Stimulated activated CD8-positive, alpha-beta memory T cell treated with anti-CD3 and anti-CD28 coated beads, Interleukin-4, amount 100 ng/mL, for 4 hours (primary cell): ENCODE measurements around the gene IGFBP1.

ENCODE experiments used
- DNase-seq, 2 donors: peaks; one replicate each; pipeline ENCODE4 v3.0.0-alpha.2; 2020; ENCODE audit warnings: low read depth in 2 of 2, low spot score in 1 of 2

The IGFBP1 gene

DNA sequence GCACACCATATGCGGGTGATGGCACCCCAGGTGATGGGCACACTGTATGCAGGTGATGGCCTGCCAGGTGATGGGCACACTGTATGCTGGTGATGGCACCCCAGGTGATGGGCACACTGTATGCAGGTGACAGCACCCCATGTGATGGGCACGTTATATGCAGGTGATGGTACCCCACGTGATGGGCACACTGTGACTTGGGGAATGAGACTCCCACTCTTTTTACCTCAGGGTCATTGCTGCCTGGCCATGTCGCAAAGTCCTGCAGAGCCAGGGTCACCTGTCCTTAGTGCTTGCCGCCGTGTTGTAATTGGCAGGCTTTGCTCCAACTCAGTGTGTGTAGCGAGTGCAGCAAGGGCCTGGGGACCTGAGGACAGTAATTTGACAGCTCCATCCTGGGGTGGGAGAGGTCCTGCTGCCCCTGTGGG lies 7.8 kb upstream of the IGFBP1 start:
- no peak for DNase-seq

GRCh38 chr7:45881280-45881758 lies 7.0 kb upstream of the IGFBP1 start:
- DNase-seq: no peak

DNA sequence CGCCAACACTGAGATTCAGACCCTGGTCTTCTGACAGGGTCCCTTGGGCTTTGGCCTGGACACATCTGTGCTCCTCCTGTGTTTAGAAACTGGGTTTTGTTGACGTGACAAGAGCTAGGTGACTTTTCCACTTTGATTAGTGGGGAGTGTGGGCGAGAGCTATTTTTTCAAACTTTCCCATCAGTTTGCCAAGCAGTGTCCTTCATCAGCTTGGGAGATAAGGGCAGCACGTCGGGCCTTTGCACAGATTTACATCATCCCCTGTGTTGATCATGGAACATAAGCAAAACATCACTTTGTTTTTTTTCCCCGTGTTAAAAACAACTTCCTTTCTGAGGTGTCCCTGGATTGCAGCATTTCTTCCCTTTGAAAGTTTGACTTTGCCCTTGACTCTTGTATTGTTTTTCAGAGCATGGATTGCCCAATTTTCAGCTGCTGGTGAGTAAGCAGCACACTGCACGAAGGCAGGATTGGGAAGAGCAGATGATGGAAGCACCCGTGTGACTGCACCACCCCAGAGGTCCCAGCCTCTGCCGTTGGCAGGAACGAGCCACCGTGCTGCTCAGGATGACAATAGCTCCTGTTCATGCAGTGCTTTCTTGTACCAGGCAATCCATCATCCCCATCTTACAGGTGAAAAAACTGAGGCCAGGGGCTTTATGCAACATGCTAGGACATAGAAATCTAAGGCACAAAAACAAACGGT lies 6.4 kb upstream of the IGFBP1 start:
- no peak for DNase-seq

GRCh38 chr7:45882465-45882810 lies 5.8 kb upstream of the IGFBP1 start:
- DNase-seq: no peak

GRCh38 chr7:45884136-45884535 lies 4.2 kb upstream of the IGFBP1 start:
- no peak for DNase-seq

DNA sequence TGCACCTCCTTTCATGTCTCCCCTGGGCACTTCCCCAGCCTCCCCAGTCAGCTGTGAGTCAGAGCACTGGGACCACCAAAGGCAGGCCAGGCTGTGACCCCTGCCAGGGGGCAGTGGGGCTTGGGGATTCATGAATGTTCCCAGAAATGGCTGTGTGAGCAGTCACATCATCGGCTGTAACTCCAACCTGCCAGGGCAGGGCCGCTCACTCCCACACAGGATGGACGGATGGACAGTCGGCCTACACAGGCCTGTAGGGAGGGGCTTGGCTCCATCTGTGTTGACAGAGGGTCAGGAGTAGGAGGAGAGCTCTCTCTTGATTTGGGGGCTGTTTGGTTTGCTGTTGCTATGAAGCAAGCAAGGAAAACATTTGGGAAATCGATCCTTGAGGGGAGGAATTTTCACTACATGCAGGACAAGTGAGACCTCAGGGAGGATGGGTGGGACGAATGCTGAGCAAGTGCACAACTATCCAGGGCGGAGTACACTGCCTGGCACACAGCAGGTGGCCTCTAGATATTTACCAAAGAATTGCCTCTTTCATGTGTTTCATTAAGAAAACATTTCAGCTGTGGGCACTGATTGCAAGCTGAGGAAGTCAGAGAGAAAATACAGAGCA lies 2.9 kb upstream of the IGFBP1 start:
- no peak for DNase-seq

DNA sequence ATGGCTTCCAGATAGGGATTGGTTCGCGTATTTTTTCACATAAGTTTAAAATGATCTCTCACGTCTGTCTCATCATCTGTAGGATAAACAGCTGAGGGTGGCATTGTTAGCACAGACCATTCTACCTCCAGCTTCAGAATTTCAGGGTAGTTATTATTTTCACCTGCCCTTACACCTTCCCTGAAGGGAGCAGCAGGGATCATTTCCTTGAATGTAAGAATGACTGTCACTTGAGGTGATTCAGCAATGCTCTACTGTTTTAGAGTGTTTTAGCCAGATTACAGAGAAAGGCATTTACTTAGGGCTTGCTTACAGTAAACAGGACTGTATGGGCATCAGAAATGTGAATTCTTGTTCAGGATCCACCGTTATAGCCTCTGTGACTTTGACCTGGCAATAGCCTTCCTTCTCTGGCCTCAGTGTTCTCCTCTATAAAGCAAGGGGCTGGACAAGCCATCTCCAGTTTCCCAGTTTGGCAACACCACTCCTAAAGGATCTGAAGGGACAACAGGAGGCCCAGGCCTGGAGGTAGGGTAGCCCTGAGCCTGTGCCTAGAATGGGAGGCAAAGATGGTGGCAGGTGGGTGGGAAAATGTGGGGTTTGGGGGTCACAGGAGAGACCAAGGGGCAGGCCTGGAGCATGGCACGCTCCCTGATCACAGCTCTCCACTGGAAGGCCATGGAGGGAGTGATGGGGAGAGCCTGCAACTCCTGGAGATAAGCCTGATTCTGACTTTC lies 1.2 kb upstream of the IGFBP1 start:
- no peak for DNase-seq

- DNase-seq: no peak
These were observed 692 bp downstream of the IGFBP1 start for GRCh38 chr7:45888993-45889366.

DNA sequence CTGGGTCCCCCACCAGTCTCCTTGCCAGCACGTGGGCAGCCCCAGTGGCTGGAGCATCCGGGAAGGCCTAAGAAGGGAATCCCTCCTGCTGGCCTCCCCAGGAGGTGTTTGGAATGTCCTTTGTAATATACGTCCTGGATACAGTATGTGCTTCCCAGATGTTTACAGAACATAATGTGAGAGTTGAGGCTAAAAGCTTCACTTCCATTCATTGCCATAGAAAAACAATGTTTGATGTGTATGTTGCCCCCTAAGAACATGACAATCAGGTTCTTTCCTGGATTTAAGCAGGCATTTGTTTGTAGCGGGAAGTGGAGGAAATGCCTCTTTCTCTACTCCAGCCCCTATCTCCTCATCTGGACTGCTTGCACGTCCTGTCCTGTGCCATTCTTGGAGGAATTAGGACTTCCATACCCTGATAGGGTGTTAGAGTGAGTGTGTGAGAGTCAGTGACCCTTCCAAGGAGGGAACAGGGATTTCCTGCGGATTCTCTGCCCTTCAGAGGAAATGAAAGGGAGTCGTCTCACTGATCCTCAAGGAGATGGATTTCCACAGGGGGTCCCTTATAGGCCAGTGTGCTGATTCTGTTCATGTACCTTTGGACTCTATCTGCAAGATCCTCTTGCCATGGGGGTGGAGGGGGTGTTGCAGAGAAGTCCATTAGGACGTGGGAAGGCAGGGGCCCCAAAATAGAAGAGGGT lies 1.2 kb downstream of the IGFBP1 start:
- DNase-seq: no peak

DNA sequence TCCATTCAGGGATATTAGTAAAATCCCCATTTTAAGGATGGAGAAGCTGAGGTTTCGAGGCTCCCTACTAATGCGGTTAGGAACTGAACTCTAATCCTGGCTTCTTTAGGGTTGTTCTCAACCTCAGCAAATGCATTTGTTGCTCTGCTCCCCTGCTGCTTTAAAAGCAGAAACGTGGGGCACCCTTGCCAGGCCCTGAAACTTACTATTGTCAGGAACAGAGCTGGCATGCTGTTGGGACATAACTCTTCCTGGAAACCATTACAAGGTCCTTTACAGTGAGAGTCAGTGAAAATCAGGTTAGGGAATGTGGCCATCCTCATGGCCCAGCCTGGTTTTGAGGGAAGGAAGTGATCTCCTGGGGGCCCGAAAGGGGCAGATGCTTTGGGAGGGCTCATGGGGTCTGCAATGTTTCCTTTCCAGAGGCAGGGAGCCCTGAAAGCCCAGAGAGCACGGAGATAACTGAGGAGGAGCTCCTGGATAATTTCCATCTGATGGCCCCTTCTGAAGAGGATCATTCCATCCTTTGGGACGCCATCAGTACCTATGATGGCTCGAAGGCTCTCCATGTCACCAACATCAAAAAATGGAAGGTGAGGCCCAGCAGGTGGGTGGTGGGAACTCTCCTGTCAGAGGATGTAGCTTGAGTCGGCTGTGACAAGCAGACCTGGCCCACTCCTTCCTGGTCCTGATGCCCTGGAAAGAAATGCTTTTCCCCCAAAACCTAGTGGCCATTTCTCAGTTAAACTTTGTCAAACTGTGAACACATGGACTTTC lies 2.0 kb downstream of the IGFBP1 start:
- no peak for DNase-seq

- DNase-seq: no peak
These were observed 2.7 kb downstream of the IGFBP1 start for GRCh38 chr7:45890902-45891461.

- no peak for DNase-seq
These were observed 3.4 kb downstream of the IGFBP1 start for GRCh38 chr7:45891462-45892402.

GRCh38 chr7:45892407-45893035 lies 4.2 kb downstream of the IGFBP1 start:
- DNase-seq: no peak

GRCh38 chr7:45893374-45893995 lies 5.2 kb downstream of the IGFBP1 start:
- no peak for DNase-seq

GRCh38 chr7:45893996-45894664 lies 5.8 kb downstream of the IGFBP1 start:
- no peak for DNase-seq

GRCh38 chr7:45894665-45895062 lies 6.4 kb downstream of the IGFBP1 start:
- no peak for DNase-seq

DNA sequence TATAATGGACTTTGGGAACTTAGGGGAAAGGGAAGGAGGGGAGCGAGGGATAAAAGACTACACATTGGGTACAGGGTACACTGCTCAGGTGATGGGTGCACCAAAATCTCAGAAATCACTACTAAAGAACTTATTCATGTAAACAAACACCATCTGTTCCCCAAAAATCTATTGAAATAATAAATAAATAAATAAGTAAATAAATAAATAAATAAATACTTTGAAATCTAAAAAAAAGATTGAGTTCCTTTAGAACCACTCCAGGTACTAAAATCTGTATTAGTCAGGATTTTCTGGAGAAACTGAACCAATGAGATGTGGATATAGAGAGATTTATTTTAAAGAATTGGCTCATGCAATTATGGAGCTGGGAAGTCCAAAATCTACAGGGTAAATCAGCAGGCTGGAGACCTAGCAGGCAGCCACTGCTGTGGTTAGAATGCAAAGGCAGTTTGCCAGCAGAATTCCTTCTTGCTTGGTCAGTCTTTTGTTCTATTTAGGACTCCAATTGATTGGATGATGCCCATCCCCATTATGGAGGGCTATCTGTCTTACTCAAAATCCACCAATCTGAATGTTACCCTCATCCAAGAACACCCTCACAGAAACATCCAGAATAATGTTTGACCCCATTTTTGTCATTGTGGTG lies 8.9 kb downstream of the IGFBP1 start:
- no peak for DNase-seq

DNA sequence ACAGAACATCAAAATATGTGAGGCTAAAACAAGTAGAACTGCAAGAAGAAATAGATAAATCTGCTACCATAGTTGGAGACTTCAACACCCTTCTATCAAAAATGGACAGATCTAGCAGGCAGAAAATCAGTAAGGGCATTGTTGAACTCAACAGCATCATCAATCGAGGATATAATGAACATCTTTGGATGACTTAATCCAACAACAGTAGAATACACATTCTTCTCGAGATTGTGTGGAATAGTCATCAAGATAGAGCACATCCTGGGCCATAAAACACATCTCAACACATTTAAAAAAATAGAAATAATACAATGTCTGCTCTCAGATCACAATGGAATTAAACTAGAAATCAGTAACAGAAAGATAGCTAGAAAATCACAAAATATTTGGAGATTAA lies 9.9 kb downstream of the IGFBP1 start:
- DNase-seq: no peak
